ENCODE data around the gene AKAP3. TPM values are rescaled to one million over a fixed set of nuclear protein-coding genes. Genes with fewer than 3 reads are reported as not detected.

The AKAP3 gene
- polyA plus RNA-seq, 2 of the 4 experiments (the other 2 are of a cell fraction) = 0.37 to 0.59 TPM

- Histone ChIP-seq H3K4me3 (no peak overlapping the region), H3K4me1 (no peaks in the 10 kb centered on the region), H3K27ac (no peak overlapping the region), H3K4me2 (no peak overlapping the region), H3K9me3 (no peaks in the 10 kb centered on the region)
- CTCF ChIA-PET = interaction anchor here (0.8 to 1.0 kb wide), 2 partner anchors 11 to 93 kb away, joined by 3 to 4 read pairs; no protein-coding TSS in a partner anchor
- ATAC-seq (no peak), FAIRE-seq (no peak), DNase-seq (ENCODE audit: low read depth in 1 of 2, low spot score in 1 of 2) (no peak)
- no peak for TF ChIP-seq EP300 (IDR thresholded peaks at IDR 0.05)
- no peak for TF ChIP-seq POLR2A (IDR thresholded peaks at IDR 0.05; ENCODE audit: low read length)
- no peak for TF ChIP-seq RARB (CRISPR knock-in tag; IDR thresholded peaks at IDR 0.05)
- TF ChIP-seq HDAC2 (IDR thresholded peaks at IDR 0.05) = no peak
- no peak for TF ChIP-seq GATA3 (IDR thresholded peaks at IDR 0.05; ENCODE audit: borderline replicate concordance)
- no peak for TF ChIP-seq ZFP36 (IDR thresholded peaks at IDR 0.05; ENCODE audit: borderline replicate concordance, partially characterized antibody)
- no peak for TF ChIP-seq RFX5 (IDR thresholded peaks at IDR 0.05)
- no peak for TF ChIP-seq EHF (CRISPR knock-in tag; IDR thresholded peaks at IDR 0.05)
- TF ChIP-seq REST (IDR thresholded peaks at IDR 0.05) = no peak
- TF ChIP-seq RAD21 (conservative IDR thresholded peaks at IDR 0.05 in 1 of 2, IDR thresholded peaks at IDR 0.05 in 1 of 2) = no peak
- TF ChIP-seq ATOH8 (CRISPR knock-in tag; IDR thresholded peaks at IDR 0.05; ENCODE audit: low read depth) = no peak
- no peak for TF ChIP-seq MAFK (IDR thresholded peaks at IDR 0.05; ENCODE audit: partially characterized antibody)
- TF ChIP-seq KDM1A (IDR thresholded peaks at IDR 0.05; ENCODE audit: low read depth) = no peak
- TF ChIP-seq KDM5A (IDR thresholded peaks at IDR 0.05) = no peak
- TF ChIP-seq CHD2 (IDR thresholded peaks at IDR 0.05; ENCODE audit: low read length, partially characterized antibody) = no peak
- no peak for TF ChIP-seq USF2 (IDR thresholded peaks at IDR 0.05)
- no peak for TF ChIP-seq MAZ (IDR thresholded peaks at IDR 0.05; ENCODE audit: borderline replicate concordance, low read depth, low read length)
- no peak for TF ChIP-seq MAX (IDR thresholded peaks at IDR 0.05)
- TF ChIP-seq TFCP2L1 (CRISPR knock-in tag; IDR thresholded peaks at IDR 0.05) = no peak
- POLR2A ChIA-PET = no interaction called here
- 96% methylated on average over 3 of the region's 3 CpGs for WGBS (ENCODE audit: missing lambda C conversion rate)
Observed at GRCh38 chr12:4665236-4665635, 16.4 kb upstream of the AKAP3 start.

- no peak for TF ChIP-seq MAX (IDR thresholded peaks at IDR 0.05)
- TF ChIP-seq HES2 (IDR thresholded peaks at IDR 0.05) = no peak
- no peak for TF ChIP-seq RNF2 (IDR thresholded peaks at IDR 0.05; ENCODE audit: borderline replicate concordance, low read depth)
- no peak for TF ChIP-seq EP300 (IDR thresholded peaks at IDR 0.05)
- no peak for TF ChIP-seq NFE2L2 (conservative IDR thresholded peaks at IDR 0.05; ENCODE audit: low read length)
- TF ChIP-seq MAZ (IDR thresholded peaks at IDR 0.05; ENCODE audit: borderline replicate concordance, low read depth, low read length) = no peak
- POLR2A ChIA-PET = interaction anchor here (0.6 kb wide), 1 partner anchor 41 kb away, joined by 9 read pairs; no protein-coding TSS in a partner anchor
- 0 out of 6 replicates have a peak overlapping the region, but pooled peaks of 1 of the 2 experiments have one; percentile 11 for H3K27ac ChIP-seq
- no peaks in the 10 kb centered on the region for H3K9me3 ChIP-seq
- CTCF ChIA-PET = no interaction called here
- H3K4me3 ChIP-seq = no peak overlapping the region
- H3K4me1 ChIP-seq = no peaks in the 10 kb centered on the region
- FAIRE-seq (peak; percentile 39), ATAC-seq (no peak), DNase-seq (ENCODE audit: low read depth in 1 of 2, low spot score in 1 of 2) (no peak)
- 62% methylated on average over 3 of the region's 3 CpGs for WGBS (ENCODE audit: missing lambda C conversion rate)
- H3K4me2 ChIP-seq = no peak overlapping the region
Observed at GRCh38 chr12:4663971-4664505, 15.2 kb upstream of the AKAP3 start.
